DLD1 (cell line): ENCODE data around the gene REPS2.

ENCODE experiments used
- in situ Hi-C: cut with HindIII; loops from 2 replicates; pipeline ENCODE4 v1.10.0; 2017; ENCODE audit warnings: low sequenced_read_pairs

The REPS2 gene

GRCh38 chrX:17031827-17032226 lies 85.4 kb downstream of the REPS2 start:
- in situ Hi-C loops, result no loop called here

GRCh38 chrX:17032351-17032750 lies 85.9 kb downstream of the REPS2 start:
- in situ Hi-C loops, result no loop called here

DNA sequence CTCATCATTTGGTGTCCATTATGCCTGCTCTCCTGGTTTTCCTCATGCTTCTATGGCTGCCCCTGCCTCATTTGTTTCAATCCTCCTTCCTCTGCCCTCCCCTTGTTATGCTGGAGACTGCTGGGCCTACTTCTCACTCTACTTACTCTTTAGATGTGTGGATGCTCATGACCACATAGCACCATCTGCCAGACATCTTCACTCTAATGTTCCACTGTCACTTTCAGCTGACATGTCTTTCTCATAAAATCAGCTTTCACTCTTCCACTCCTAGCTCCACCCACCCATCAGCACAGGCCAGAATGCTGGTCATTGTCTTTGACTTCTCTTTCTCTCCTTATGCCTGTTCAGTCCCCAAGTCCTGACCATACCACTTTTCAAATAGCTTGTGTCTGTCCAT lies 86.8 kb downstream of the REPS2 start:
- in situ Hi-C loops, result no loop called here

GRCh38 chrX:17035111-17035510 lies 88.7 kb downstream of the REPS2 start:
- in situ Hi-C loops, result no loop called here

DNA sequence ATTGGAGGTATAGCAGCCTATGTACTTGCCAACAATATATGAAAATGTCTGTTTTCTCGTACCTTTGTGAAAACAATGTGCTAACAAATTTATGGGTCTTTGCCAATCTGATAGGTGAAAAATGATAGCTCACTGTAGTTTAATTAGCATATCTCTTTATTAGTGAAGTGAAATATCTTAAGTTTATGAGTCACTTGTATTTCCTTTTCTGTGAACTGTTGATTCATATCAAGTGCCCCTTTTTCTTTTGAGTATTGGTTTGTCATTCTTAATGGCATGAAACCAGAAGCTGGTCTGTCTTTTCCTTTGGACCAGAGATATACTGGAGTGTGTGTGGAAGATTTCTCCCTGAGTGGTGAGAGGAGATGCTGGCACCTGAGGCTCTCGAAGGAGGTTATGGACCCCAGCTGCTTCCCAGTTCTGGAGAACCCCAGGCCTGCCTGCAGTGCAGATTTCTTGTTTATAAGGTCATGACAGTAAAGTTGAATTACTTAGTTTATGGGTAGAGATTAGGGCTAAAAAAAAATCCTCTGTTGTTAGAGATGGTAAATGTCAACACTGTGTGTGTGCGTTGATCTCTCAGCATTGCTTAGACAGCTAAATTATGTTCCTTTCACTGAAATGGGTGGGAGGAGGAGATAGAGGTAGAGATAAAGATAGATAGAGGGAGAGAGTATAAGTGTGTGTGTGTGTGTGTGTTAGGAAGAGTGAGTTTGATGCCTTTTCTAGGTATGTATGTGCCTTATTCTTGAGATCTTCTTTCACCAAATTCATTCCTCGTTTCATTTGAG lies 89.9 kb downstream of the REPS2 start:
- in situ Hi-C loops, result no loop called here

DNA sequence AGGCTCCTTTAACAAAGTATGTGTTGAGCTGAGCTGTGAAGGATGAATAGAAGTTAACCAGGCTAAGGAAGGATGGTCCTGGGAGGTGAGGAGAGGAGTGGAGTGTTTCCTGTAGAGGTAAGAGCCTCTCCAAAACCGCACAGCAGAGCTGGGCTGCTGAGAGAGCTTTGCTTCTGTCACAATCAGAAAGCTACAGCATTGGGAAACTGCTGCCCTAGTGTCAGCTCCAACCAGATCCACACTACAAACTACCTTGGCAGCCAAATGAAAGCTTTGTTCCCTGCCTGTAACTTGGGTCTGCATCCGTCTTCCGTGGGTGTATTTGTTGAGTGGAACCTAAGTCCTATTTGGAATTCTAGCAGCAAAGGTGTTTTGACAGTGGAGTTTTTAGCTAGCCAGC lies 91.8 kb downstream of the REPS2 start:
- in situ Hi-C loops, result no loop called here

GRCh38 chrX:17038681-17039161 lies 92.3 kb downstream of the REPS2 start:
- in situ Hi-C loops, result no loop called here

DNA sequence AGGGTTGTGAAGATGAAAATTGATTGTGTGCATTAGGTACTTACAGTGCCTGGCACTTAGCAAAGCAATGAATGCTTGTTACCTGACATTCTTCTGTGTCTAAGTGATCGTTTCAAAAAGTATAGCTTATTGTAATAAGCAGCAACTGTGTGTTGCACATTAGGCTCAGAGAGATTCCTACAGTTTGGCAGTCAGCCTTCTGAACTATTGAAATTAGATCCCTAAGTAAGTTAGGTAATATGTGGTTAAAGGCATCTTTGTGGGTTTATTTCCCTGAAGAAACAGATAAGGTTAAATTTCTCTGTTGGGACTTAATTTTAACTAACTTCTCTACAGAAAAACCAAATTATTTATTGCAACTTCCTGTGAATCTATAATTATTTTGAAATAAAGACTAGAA lies 93.4 kb downstream of the REPS2 start:
- in situ Hi-C loops, result no loop called here

DNA sequence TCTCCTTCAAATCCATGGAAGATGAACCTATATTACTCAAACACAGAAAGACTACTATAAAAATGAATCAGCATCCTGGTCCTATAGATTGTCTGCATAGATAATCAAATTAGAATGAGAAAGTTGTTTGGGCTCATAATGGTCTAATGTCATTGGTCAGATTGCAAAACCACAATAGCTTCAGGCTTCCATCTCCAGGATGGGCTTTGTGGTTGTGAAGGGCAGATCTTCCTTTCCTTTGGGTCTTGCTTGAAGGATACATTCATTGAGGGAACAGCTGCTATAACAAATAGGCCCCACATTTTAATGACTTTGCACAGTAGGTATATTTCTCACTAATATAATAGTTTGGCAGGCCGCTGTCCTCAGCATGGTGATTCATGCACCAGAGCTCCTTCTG lies 94.3 kb downstream of the REPS2 start:
- in situ Hi-C loops, result no loop called here

GRCh38 chrX:17042037-17042436 lies 95.6 kb downstream of the REPS2 start:
- in situ Hi-C loops, result no loop called here

- in situ Hi-C loops, result no loop called here
Measured at GRCh38 chrX:17046478-17047097, 100.1 kb downstream of the REPS2 start.

GRCh38 chrX:17047224-17047623 lies 100.8 kb downstream of the REPS2 start:
- in situ Hi-C loops, result no loop called here

- in situ Hi-C loops, result no loop called here
Measured at GRCh38 chrX:17052210-17052609, 105.8 kb downstream of the REPS2 start.

GRCh38 chrX:17052793-17053192 lies 106.3 kb downstream of the REPS2 start:
- in situ Hi-C loops, result no loop called here

GRCh38 chrX:17053502-17053901 lies 107.0 kb downstream of the REPS2 start:
- in situ Hi-C loops, result no loop called here

- in situ Hi-C loops, result no loop called here
Measured at GRCh38 chrX:17056868-17057608, 110.6 kb downstream of the REPS2 start.

DNA sequence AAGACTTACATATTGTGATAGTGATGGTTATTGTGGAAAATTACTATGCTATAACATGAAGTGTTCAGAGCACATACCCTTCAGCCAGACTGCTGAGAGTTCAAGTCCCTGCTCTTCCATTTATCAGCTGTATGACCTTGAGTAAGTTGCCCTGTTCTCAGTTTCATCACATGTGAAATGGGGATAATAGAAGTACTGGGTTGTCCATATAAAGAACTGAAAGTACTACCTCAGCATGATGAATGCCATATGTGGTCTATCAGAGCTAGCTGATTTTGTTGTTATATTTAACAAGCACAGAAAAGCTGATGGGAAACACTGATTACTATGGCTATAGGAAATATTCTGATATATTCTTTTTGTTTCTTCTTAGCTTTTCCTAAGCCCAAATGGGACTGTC lies 115.6 kb downstream of the REPS2 start:
- in situ Hi-C loops, result no loop called here

DNA sequence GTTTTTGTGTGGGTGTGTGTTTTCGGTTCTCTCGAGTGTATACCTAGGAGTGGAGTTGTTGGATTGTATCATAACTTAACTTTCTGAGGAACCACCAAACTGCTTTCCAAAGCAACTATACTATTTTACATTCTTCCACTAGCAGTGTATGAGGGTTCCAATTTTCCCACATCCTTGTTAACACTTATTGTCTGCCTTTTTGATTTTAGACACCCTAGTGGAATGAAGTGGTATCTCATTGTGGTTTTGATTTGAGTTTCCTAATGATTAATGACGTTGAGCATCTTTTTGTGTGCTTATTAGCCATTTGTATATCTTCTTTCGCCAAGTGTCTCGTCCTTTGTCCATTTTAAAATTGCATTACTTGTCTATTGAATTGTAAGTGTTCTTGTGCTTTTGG lies 118.6 kb downstream of the REPS2 start:
- in situ Hi-C loops, result no loop called here

GRCh38 chrX:17067534-17067933 lies 121.1 kb downstream of the REPS2 start:
- in situ Hi-C loops, result no loop called here

GRCh38 chrX:17072301-17072700 lies 125.8 kb downstream of the REPS2 start:
- in situ Hi-C loops, result no loop called here

- in situ Hi-C loops, result no loop called here
Measured at GRCh38 chrX:17072721-17073230, 126.3 kb downstream of the REPS2 start.

GRCh38 chrX:17075004-17075403 lies 128.5 kb downstream of the REPS2 start:
- in situ Hi-C loops, result no loop called here
